SH-SY5Y (cell line): ENCODE measurements around the gene CD79A.

Experiments
- GATA2 ChIP-seq: IDR thresholded peaks from 2 replicates; pipeline ENCODE4 v1.6.1; 2011; ENCODE audit warnings: mild to moderate bottlenecking, low read depth, low read length
- GATA3 ChIP-seq: IDR thresholded peaks from 2 replicates; pipeline ENCODE4 v1.6.1; 2011; ENCODE audit warnings: low read depth, mild to moderate bottlenecking, low read length, moderate library complexity

Gene CD79A

DNA sequence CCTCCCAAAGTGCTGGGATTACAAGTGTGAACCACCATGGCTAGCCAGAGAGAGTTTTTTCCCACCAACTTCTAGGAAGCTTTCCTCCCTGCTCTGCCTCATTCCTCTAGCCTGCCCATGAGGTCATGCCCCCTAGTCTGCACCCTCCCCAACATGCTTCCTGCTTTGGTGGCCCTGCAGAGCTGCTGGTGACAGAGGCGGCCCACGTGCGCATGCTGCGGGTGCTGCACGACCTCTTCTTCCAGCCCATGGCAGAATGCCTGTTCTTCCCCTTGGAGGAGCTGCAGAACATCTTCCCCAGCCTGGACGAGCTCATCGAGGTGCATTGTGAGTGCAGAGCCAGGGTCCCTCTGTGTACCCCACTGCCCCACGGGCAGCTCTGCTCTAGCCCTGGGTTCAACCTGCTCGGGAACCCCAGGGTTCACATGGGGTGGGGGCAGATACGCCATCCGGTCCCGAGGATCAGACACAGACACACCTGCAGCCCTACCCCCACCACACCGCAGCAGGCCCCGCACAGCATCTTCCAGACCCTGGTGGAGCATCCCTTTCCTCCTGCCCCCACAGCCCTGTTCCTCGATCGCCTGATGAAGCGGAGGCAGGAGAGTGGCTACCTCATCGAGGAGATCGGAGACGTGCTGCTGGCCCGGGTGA lies 24.8 kb downstream of the CD79A start:
- no peak for TF ChIP-seq GATA3
- no peak for TF ChIP-seq GATA2

DNA sequence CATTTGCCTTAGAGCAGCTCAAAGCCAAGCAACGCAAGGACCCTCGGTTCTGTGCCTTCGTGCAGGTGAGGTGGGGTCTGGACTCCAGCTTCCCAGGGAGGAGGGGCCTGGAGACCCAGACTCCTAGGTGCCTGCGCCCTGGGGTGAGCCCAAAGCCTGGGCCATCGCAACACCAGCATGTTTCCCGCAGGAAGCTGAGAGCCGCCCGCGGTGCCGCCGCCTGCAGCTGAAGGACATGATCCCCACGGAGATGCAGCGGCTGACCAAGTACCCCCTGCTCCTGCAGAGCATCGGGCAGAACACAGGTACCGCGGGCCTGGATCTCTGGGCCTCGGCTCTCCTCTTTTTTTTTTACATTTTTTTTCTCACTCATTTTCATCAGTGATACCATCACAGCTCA lies 25.5 kb downstream of the CD79A start:
- TF ChIP-seq GATA3 = no peak
- TF ChIP-seq GATA2 = no peak

DNA sequence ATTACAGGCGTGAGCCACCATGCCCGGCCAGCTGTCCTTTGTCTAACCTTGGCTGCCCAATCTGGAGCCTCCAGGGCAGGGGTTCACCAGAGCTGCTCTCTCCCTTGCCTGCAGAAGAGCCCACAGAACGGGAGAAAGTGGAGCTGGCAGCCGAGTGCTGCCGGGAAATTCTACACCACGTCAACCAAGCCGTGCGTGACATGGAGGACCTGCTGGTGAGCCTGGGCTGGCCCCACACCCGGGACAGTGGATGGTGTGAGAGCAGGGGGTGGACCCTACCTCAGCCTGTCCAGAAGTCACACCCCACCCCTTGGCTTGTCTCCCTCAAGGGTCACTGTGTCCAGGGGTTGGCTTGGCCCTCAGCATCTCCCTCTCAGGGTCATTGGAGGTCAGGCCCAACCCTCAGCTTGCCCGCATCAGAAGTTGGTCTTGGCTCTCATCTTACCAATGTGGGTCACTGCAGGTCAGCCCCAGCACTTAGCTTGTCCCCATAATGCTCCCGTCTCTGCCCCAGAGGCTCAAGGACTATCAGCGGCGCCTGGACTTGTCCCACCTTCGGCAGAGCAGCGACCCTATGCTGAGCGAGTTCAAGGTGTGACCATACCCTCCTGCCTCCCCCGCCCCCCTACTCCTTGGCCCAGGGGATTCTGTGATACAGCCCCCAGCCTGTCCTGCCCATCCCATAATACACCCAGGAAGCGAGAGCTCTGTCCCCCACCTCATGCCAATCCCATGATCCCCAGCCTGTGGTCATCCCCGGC lies 26.3 kb downstream of the CD79A start:
- TF ChIP-seq GATA3 = no peak
- no peak for TF ChIP-seq GATA2

DNA sequence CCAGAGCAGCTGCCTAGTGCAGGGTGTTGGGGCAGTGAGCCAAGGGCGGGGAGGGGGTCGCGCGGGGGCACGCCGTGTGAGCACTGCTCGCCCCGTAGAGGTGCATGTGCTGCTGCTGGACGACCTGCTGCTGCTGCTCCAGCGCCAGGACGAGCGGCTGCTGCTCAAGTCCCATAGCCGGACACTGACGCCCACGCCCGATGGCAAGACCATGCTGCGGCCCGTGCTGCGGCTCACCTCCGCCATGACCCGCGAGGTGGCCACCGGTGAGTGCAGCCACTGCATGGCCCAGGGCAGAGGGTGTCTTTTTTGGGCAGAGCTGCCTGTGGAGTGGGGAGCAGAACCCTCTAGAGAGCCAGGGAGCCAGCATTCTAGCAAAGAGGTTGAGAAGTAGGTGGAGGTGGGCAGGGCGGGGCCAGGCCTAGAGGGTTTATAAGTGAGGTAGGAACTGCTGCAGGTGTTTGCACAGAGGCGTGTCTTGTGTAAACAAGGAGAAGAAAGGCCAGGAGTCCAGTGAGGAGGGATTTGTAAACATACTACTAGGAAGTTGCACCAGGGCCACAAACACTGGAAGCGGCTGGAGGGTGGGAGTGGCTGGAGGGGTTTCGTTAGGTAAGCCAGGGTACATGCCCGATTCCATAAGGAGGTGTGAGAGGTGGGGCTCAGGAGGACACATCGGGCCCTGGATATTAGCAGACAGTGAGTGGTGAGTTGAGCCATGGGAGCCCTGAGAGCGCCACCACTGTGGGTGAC lies 27.2 kb downstream of the CD79A start:
- TF ChIP-seq GATA2 (no peak), GATA3 (no peak)

DNA sequence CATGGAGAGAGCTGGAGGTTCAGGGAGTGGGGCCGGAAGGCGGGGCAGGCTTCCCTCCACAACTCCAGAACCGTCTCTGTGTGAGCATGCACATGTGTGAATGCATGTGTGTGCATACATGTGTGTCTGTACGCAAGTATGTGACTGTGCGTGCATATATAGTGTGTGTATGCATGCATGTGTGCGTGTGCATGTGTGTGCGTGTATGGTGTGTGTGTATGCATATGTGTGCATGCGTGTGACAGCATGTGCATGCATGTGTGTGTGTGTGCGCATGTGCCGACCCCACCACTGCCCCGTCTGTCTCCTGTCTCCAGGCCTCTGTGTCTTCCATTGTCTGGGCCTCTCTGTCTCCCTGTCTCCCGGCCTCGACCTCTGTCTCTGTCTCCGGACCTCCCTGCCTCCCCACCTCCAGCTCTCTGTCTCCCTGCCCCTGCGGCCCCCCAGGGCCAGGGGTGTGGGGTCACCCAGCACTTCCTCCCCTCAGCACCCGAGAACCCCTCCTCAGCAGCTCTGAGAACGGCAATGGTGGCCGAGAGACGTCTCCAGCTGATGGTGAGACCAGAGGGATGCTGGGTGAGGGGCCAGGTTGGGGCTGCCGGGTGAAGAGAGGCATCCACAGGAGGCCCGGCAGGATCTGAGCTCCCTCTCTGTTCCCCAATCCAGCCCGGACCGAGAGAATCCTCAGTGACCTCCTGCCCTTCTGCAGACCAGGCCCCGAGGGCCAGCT lies 28.4 kb downstream of the CD79A start:
- TF ChIP-seq GATA3 = no peak
- TF ChIP-seq GATA2 = no peak

DNA sequence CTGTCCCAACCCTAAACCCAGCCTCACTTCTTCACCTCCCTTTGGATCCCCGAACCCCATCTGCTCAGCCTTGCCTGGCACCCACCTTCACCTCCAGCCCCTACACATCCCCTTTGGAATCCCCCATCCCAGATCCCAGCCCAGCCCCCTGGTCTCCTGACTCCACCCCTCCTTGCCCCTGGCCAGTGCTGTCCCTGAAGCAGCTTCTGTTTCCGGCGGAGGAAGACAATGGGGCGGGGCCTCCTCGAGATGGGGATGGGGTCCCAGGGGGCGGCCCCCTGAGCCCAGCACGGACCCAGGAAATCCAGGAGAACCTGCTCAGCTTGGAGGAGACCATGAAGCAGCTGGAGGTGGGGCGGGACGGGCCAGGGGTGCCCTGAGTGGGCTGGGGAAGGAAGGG lies 29.2 kb downstream of the CD79A start:
- TF ChIP-seq GATA3 = no peak
- TF ChIP-seq GATA2 = no peak

DNA sequence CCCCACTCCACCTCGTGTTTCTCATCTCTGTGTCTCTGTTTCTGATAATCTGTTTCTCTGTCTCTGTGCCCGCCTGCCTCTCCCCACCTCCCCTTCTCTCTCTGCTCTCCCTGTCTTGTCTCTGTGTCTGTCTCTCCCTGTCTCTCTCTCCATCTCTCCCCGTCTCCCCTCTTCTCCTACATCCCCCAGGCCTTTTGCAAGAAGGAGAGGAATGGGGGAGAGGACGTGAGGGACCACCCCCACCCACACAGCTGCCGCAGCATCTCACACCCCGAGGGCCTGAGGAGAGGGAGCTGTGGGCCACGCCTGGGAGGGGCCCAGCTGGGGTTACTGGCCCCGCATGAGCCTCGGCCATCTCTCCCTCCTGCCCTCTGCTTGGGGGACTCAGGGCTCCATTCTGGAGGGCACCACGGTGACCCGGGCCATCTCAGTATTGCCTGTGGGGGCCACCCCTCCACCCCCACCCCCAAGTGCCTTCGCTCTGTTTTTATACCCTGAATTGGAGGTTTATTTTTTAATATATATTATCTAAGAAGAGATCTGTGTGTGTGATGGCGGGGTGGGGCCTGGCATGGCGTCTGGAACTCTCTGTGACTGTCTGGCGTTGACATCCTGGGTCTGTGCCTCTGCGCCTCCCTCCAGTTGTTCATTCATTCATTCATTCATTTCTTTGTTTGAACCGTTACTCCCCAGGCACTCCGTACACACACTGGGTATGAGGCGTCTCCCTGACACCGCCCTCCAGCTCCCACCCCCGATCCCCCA lies 30.0 kb downstream of the CD79A start:
- no peak for TF ChIP-seq GATA3
- peak; percentile 75 for TF ChIP-seq GATA2

DNA sequence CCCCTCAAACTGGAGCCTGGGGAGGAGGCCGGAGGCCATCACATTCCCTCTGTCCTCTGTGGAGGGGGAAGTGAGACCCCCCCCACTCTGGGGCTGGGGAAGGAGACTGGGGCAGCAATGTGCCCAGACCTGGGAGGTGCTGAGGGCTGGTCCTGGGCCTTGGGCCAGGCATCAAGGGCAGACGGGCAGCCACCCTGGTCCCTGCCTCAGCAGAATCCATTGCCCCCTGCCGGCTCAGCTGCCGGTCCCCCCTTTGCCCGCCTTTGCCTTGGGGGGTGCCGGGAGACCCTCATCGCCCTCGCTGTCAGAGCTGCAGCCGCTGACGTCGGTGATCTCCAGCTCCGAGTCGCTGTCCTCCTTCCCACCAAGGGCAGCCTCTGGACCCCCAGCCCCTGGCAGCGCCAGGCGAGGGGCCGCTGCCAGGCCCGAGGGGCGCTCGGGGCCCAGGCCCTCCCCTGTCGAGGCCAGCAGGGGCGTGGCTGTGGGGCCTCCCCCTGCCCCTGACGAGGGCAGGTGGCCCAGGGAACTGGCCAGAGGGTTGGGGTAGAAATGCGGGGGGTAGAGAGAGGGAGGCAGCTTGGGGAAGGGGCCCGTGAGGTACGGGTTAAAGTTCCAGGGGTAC lies 31.0 kb downstream of the CD79A start:
- TF ChIP-seq GATA3 = no peak

DNA sequence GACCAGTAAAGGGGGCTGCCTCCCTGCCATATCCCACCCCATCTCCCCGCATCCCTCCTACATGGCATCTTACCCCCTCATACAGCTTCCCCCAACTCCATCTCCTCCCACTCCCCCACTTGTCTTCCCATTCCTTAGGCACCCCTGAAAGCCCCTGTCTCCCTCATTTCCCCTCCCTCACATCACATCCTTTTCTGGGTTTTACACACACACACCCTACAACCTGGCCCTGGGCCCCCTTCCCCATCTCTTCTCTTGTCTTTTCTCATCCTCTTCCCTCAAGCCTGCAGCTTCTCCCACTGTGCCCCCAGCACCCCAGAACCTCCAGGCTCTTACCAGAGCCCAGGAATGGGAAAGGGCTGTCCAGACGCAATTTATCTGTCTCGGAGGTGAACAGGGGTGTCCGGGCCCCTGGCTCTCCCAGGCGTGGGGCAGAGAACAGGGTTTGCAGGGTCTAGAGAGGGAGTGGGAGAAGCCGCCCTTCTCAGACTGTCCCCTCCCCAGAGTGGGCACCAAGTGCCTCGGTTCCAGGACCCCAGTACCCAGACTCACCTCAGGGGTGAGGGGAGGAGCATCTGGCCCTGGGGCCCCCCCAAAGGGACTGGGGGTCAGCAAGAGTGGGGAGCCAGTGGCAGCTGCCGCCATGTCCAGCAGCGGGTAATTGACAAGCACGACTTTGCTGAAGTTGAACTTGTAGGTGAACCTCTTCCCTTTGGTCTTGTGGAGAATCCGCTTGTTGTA lies 31.8 kb downstream of the CD79A start:
- no peak for TF ChIP-seq GATA3
- TF ChIP-seq GATA2 = no peak

DNA sequence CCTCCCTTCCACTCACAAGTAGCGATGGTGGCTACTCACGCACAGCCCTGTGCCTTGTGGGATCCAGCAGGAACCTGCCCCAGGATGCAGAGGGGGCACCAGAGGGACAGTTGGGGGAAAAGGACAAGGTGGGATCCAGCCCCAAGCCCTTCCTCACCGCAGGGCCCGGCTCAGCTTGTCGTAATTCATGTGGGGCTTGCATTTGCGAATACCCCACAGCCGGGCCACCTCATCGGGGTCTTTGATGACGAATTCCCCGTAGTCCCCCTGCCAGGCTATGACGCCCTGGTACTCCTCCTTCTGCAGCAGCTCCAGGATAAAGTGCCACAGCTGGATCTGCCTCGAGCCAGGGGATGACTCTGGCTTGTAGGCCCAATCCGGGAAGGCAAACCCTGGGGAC lies 32.6 kb downstream of the CD79A start:
- no peak for TF ChIP-seq GATA2

DNA sequence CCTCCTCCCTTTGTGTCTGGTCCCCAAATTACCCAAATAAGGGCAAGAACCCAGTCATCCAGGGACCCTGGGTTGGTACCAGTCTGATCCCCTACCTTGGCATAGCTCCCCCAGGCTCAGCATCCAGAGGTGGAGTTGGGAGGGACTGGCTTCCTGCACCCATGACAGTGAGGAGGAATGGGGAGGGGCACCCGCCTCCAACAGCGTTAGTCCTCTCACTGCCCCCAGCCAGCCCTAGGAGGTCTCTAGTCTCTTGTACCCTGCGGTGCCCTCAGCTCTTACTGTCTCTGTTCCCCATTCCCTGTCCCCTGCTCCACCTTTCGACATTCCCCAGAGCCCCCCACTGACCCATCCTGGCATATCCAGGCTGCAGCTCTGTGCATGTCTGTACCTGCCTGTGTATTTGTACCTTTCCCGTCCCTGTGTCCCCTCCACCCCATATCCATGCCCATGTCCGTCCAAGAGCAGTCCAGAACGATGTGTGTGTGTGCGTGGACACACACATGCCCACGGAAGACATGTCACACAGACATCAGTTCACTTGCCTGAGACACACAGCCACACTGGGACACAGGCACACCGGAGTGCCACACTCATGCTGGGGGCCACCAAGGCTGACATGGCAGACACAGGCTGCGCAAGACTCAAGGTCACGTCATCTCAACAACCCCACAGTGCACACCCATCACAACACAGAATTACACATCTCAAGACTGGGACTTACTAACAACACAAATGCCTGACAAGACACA lies 33.3 kb downstream of the CD79A start:
- TF ChIP-seq GATA3 (no peak), GATA2 (no peak)
